ENCODE measurements around the gene TEX11.
"Not testable (repeated sequence)": the region's sequence is repeated elsewhere in the genome, so short reads cannot be mapped to it uniquely, and the experiment has no call there.

TEX11 gene

DNA sequence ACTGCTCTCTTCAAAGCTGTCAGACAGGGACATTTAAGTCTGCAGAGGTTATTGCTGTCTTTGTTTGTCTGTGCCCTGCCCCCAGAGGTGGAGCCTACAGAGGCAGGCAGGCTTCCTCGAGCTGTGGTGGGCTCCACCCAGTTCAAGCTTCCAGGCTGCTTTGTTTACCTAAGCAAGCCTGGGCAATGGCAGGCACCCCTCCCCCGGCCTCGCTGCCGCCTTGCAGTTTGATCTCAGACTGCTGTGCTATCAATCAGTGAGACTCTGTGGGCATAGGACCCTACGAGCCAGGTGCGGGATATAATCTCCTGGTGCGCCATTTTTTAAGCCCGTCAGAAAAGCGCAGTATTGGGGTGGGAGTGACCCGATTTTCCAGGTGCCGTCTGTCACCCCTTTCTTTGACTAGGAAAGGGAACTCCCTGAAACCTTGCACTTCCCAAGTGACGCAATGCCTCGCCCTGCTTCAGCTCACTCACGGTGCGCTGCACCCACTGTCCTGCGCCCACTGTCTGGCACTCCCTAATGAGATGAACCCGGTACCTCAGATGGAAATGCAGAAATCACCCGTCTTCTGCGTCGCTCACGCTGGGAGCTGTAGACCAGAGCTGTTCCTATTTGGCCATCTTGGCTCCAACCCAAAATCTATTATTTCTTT, 338.5 kb downstream of the TEX11 start:
- DNase-seq = not testable (repeated sequence)

GRCh38 chrX:70554948-70555347, 353.6 kb downstream of the TEX11 start:
- DNase-seq = no peak

GRCh38 chrX:70554523-70554922, 354.0 kb downstream of the TEX11 start:
- no peak for DNase-seq

DNA sequence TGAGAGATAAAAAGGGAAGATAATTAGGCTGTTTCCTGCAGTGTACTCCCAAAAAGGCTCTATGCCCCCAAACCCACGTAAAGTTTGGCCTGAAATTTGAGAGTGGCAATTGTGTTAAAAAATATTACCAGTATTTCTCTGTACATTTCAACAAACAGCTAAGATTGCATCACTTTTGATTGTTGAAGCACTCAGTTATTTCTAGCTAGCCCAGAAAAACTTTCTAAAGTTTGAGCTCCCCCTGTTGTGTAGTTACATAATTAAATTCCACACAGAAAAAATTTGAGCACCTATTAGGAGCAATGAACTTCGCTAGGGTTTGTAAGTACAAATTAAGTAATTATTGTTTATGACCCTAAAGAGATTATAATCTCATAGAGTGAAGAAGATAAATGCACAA, 354.4 kb downstream of the TEX11 start:
- peak; percentile 11 for DNase-seq

DNA sequence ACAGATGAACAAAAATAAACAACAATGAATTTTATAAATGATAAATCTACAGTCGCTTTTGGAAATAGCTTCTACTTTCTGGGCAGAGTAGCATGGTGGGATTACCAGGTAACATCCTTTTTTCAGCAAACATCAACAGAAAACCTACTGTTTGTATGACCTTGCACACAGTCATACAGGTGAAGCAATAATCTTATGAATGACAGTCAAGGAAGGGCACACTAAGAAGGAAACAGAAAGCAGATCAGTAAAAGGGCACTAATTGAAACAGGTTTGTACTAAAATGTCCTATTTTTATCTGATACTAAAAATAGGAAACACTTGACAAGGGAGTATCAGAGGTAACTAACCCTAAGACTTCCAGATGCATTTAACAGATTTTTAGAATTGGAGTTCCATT, 355.0 kb downstream of the TEX11 start:
- no peak for DNase-seq

GRCh38 chrX:70552130-70552704, 356.3 kb downstream of the TEX11 start:
- DNase-seq = no peak

GRCh38 chrX:70549429-70549828, 359.1 kb downstream of the TEX11 start:
- no peak for DNase-seq

DNA sequence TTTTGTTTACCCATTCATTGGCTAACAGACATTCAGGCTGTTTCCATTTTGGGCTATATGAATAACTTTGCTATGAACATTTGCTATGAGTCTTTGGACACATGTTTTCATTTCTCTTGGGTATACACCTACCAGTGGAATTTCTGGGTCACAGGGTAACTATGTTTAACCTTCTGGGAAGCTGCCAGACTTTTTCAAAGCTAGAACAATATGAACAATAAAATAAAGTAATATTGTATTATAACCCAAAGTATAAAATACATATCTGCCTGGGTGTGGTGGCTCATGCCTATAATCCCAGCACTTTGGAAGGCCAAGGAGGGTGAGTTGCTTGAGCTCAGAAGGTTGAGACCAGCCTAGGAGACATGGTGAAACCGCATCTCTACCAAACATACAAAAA, 373.3 kb downstream of the TEX11 start:
- DNase-seq = no peak

DNA sequence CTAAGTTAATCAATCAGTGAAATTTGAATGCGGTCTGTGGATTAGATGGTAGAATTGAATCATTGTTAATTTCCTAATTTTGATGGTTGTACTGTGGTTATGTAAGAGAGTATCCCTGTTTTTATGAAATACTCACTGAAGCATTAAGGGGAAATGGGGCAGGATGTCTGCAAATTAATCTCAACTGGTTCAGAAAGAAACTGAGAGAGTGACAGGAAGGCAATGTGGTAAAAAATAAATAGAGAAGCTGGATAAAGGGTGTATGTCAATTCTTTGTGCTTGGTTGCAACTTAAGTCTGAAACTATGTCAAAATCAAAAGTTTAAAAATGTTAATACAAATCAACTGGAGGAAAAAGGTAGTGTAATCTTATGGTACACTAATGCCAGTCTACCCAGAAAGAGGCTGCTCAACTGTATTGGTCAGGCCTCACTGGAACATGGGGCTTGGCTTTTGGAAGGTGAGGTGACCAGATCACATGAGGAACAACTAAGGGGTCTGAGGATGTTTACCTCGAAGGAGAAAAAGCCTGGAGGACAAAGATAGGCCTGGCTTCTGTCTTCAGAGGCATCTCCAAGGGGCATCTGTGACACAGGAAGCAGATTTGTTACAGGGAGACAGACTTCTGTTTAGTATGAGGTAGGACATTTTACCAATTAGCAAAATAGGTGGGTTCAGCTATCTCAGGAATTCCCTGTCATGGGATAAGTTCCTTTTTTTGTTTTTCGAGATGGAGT, 380.7 kb downstream of the TEX11 start:
- no peak for DNase-seq

- DNase-seq = no peak
Observed at GRCh38 chrX:70527053-70527452, 381.5 kb downstream of the TEX11 start.

DNA sequence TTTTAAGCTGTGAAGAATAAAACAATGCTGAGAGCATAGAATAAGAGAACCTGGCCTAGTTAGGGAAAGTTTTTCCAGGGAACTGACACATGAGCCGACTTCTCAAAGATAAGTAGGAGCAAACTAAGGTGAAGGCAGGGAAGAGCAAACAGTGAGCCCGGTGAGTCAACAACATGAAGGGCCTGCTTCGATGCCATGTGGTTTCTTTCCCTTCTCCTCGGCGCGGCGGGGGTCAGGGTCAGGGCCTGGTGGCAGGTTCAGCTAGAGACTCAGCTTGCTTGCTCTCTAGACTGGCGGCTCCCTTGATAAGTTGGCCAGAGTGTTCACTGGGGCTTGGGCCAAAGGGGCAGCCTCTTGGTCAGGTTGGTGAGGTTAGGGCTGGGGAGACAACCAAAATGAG, 382.8 kb downstream of the TEX11 start:
- DNase-seq = no peak

DNA sequence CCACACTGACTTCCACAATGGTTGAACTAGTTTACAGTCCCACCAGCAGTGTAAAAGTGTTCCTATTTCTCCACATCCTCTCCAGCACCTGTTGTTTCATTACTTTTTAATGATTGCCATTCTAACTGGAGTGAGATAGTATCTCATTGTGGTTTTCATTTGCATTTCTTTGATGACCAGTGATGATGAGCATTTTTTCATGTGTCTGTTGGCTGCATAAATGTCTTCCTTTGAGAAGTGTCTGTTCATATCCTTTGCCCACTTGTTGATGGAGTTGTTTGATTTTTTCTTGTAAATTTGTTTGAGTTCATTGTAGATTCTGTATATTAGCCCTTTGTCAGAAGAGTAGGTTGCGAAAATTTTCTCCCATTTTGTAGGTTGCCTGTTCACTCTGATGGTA, 392.8 kb downstream of the TEX11 start:
- not testable (repeated sequence) for DNase-seq

GRCh38 chrX:70515270-70515669, 393.2 kb downstream of the TEX11 start:
- not testable (repeated sequence) for DNase-seq

DNA sequence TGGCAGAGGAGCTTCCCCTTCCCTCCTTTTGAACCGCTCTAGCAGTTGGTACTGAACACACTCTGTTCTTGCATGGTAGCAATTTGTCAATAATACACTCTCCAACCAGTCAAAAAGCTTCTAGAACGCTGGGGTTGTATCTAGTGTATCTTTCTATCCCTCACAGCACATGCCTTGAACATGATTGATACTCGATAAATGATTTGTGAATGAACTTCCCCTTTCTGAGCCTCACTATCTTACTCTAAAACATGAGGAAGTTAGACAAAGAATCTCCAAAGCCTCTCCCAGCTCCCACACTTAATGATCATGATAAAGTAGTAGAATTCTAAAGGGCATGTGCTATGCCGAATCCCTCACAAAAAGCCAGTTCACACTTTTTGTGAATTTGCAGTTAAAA, 399.4 kb downstream of the TEX11 start:
- DNase-seq = no peak

DNA sequence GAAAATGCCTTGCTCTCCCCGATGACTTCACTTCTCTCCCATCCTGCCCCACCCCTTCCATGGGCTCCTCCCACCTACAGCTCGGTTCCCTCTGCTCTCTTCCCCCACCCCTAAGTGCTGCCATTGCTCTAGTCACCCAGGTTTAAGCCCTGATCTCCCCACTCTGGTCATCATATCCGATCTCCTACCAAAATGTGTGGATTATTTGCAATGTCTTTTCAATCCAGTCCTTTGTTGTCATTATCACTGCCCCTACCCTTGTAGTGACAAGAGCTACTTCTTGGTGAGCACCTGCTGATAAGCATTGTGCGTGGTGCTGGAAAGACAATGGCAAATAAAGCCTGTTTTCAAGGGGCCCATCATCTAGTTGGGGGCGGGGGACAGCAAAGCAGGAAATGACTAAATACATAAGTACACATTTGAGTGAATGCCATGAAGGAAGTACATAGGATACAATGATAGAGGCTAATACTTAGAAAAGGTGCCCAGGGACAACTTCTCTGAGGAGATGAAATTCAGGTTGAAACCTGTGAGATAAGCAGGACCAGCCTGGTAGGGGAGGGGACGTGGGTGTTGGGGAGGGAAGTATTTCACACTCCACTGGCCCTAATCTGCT, 400.1 kb downstream of the TEX11 start:
- peak; percentile 67 for DNase-seq

GRCh38 chrX:70505451-70505841, 403.1 kb downstream of the TEX11 start:
- DNase-seq = no peak

DNA sequence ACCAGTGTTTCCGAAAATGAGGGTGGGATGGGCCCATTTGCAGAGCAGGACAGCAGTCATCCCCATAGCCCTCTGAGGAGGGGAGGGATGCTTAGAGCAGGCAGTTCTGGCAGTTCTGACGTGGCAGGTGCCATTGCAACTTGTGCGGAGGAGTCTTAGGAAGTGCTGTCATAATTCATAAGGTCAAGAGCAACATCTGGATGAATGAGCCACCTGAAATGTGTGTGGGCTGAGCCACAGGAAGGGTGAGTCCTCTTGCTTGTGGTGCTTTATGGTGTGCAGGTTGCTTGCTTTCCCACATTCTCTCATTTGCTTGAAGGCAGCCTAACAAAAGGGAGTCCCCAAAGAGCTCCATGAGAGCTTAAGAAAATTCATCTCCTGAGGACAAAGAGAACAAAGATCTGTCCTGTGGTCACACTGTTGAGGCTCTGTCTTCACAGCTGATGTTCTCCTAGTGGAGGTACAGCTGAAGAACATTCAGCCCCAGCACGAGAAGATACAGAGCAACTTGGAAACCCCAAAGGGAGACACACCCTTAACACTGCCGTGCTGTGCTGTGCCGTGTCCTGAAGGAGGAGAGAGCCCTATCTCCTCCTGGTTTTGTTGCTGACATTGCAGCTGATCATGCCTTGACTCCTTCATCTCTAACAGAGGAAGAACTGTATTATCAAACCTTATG, 403.6 kb downstream of the TEX11 start:
- DNase-seq = no peak

DNA sequence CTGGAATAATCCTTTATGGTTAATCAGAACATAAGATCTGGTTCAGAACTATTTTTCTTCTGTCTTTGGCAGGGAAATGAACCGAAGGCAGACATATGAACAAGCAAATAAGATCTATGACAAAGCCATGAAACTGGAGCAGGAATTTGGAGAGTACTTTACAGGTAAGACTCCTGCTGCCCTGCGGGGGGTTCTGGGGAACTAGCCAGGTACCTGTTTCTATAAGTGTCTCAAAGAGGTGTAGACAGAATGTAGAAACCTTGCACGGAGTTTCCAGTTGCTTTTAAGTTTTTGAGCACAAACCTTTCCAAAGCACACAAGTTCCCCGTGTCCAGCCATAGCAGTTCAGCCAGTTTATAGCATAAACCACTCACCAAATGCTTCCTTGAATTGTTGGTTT, 407.7 kb downstream of the TEX11 start:
- DNase-seq = no peak

DNA sequence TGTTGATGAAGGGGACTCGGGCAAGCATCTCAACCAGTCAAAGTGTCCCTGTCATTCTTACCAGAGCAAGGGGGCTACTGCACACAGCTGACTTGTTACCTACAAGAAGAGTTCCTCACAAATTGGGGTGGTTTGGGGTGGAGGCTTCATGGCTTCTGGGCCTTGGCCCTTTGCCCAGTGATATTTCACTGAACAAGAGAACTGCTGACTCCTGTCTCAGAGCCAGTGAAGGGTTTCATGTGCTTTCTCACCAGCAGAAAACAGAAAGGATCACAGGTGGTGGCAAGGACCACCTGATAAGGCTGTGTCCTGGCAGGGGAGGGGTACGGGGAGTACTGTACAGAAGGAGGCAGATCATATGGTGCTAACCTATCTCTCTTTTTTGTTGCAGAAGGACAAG, 410.4 kb downstream of the TEX11 start:
- DNase-seq = no peak

DNA sequence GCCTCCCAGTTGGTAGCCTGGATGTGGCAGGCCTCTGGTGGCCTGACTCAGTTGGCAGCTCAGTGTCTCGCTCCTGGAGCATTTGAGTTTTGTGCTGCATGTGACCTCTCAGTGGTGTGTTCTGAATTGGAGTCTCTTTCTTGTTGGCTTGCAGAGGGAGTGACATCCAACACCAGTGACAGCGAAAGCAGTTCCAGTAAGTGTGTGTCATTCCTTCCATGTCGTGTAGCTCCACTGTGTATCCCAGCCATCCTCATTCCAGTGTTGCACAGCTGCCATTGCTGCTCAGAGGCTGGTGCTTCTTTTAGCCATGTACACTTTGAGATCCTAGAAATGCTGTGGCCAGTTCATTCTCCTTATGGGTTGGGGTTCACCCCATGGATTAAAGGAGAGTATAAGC, 411.5 kb downstream of the TEX11 start:
- DNase-seq = no peak

GRCh38 chrX:70496491-70496890, 412.0 kb downstream of the TEX11 start:
- no peak for DNase-seq

GRCh38 chrX:70494441-70494840, 414.1 kb downstream of the TEX11 start:
- DNase-seq = no peak

- DNase-seq = no peak
Observed at GRCh38 chrX:70488856-70489255, 419.7 kb downstream of the TEX11 start.

Measured in NCI-H748 treated with DMSO at 0.1 percent for 48 hours (cell line).